ENCODE results near the gene HTR6. TPM values are rescaled to one million over a fixed set of nuclear protein-coding genes. Genes with fewer than 3 reads are reported as not detected.

HTR6 gene
- polyA plus RNA-seq, 1 donor (not counting 4 experiments of a cell fraction or from before 2014, with no cell fraction given): not detected

- peak overlapping the region; percentile 52 for H3K4me2 ChIP-seq (ENCODE audit: control insufficient read depth, extremely low read depth, insufficient read depth, low read depth, low read length)
- no peak for TF ChIP-seq EZH2 (IDR thresholded peaks at IDR 0.05; ENCODE audit: low read length)
- TF ChIP-seq CTCF (optimal IDR thresholded peaks at IDR 0.05 in 1 of 3, IDR thresholded peaks at IDR 0.05 in 1 of 3, conservative IDR thresholded peaks at IDR 0.05 in 1 of 3; ENCODE audit: extremely low read depth in 1 of 3, insufficient read depth in 2 of 3, low read length in 3 of 3): peak; percentile 90 to 96 (median 91)
- no peaks in the 10 kb centered on the region for H3K9me1 ChIP-seq (ENCODE audit: control insufficient read depth, extremely low read depth, insufficient read depth, low read length)
- no peaks in the 10 kb centered on the region for H3K36me3 ChIP-seq (ENCODE audit: control insufficient read depth in 2 of 2, extremely low read depth in 1 of 2, insufficient read depth in 2 of 2, low read length in 2 of 2)
- no peak overlapping the region for H2AFZ ChIP-seq (ENCODE audit: control insufficient read depth, low read length)
- peak; percentile 71 for DNase-seq (ENCODE audit: low read depth, low spot score)
- H3K27ac ChIP-seq (ENCODE audit: control insufficient read depth, insufficient read depth, low read length): no peak overlapping the region
- no peak overlapping the region for H3K9ac ChIP-seq (ENCODE audit: control insufficient read depth, extremely low read depth, insufficient read depth, low read length)
- no peak overlapping the region for H3K4me3 ChIP-seq (ENCODE audit: control insufficient read depth in 2 of 3, extremely low read depth in 1 of 3, insufficient read depth in 2 of 3, low read depth in 1 of 3, low read length in 3 of 3)
- no peaks in the 10 kb centered on the region for H3K79me2 ChIP-seq (ENCODE audit: control insufficient read depth, insufficient read depth, low read length)
- H4K20me1 ChIP-seq (ENCODE audit: control insufficient read depth, extremely low read depth, insufficient read depth, low read length): no peaks in the 10 kb centered on the region
- no peaks in the 10 kb centered on the region for H3K4me1 ChIP-seq (ENCODE audit: control insufficient read depth, extremely low read depth, insufficient read depth, low read length)
- dilution Hi-C loops (cut with MboI; ENCODE audit: extremely low pct_ligation_motif_present, low sequenced_read_pairs): no loop called here
- H3K27me3 ChIP-seq (ENCODE audit: control insufficient read depth, extremely low read depth, insufficient read depth, low read length): no peaks in the 10 kb centered on the region
- no peaks in the 10 kb centered on the region for H3K9me3 ChIP-seq (ENCODE audit: control insufficient read depth, low read depth, low read length)
- peak; percentile 76 for FAIRE-seq
These were observed 50.9 kb downstream of the HTR6 start for GRCh38 chr1:19715334-19716203.

- H4K20me1 ChIP-seq (ENCODE audit: control insufficient read depth, extremely low read depth, insufficient read depth, low read length): no peaks in the 10 kb centered on the region
- H3K4me3 ChIP-seq (ENCODE audit: control insufficient read depth in 2 of 3, extremely low read depth in 1 of 3, insufficient read depth in 2 of 3, low read depth in 1 of 3, low read length in 3 of 3): no peak overlapping the region
- FAIRE-seq (no peak), DNase-seq (ENCODE audit: low read depth, low spot score) (no peak)
- H3K27ac ChIP-seq (ENCODE audit: control insufficient read depth, insufficient read depth, low read length): no peak overlapping the region
- no peaks in the 10 kb centered on the region for H3K9me1 ChIP-seq (ENCODE audit: control insufficient read depth, extremely low read depth, insufficient read depth, low read length)
- H3K36me3 ChIP-seq (ENCODE audit: control insufficient read depth in 2 of 2, extremely low read depth in 1 of 2, insufficient read depth in 2 of 2, low read length in 2 of 2): no peaks in the 10 kb centered on the region
- TF ChIP-seq CTCF (optimal IDR thresholded peaks at IDR 0.05 in 1 of 3, IDR thresholded peaks at IDR 0.05 in 1 of 3, conservative IDR thresholded peaks at IDR 0.05 in 1 of 3; ENCODE audit: extremely low read depth in 1 of 3, insufficient read depth in 2 of 3, low read length in 3 of 3): no peak
- no peak overlapping the region for H3K9ac ChIP-seq (ENCODE audit: control insufficient read depth, extremely low read depth, insufficient read depth, low read length)
- no peaks in the 10 kb centered on the region for H3K4me1 ChIP-seq (ENCODE audit: control insufficient read depth, extremely low read depth, insufficient read depth, low read length)
- dilution Hi-C loops (cut with MboI; ENCODE audit: extremely low pct_ligation_motif_present, low sequenced_read_pairs): no loop called here
- H3K27me3 ChIP-seq (ENCODE audit: control insufficient read depth, extremely low read depth, insufficient read depth, low read length): no peaks in the 10 kb centered on the region
- H3K79me2 ChIP-seq (ENCODE audit: control insufficient read depth, insufficient read depth, low read length): no peaks in the 10 kb centered on the region
- H3K4me2 ChIP-seq (ENCODE audit: control insufficient read depth, extremely low read depth, insufficient read depth, low read depth, low read length): no peak overlapping the region
- H3K9me3 ChIP-seq (ENCODE audit: control insufficient read depth, low read depth, low read length): no peaks in the 10 kb centered on the region
- no peak overlapping the region for H2AFZ ChIP-seq (ENCODE audit: control insufficient read depth, low read length)
These were observed 52.8 kb downstream of the HTR6 start for GRCh38 chr1:19717467-19717866.

Measured in keratinocyte (primary cell).